GM21717 (cell line): ENCODE measurements around the gene AMT.
"Not testable (repeated sequence)": the region's sequence is repeated elsewhere in the genome, so short reads cannot be mapped to it uniquely, and the experiment has no call there.

Source experiments
- ATAC-seq: cut with Tn5 transposase; IDR thresholded peaks from one replicate; pipeline ENCODE4 v1.9.1; 2021; ENCODE audit warnings: mild to moderate bottlenecking, moderate library complexity; ENCODE audit not compliant: unreplicated experiment

AMT gene

GRCh38 chr3:49391310-49391709, 31.0 kb downstream of the AMT start:
- not testable (repeated sequence) for ATAC-seq

GRCh38 chr3:49389297-49389696, 33.0 kb downstream of the AMT start:
- no peak for ATAC-seq

GRCh38 chr3:49388289-49388820, 33.9 kb downstream of the AMT start:
- ATAC-seq, result no peak

- no peak for ATAC-seq
Observed at GRCh38 chr3:49387721-49388120, 34.6 kb downstream of the AMT start.

- ATAC-seq, result no peak
Observed at GRCh38 chr3:49386056-49386756, 36.1 kb downstream of the AMT start.

GRCh38 chr3:49385617-49386016, 36.7 kb downstream of the AMT start:
- ATAC-seq, result no peak

- no peak for ATAC-seq
Observed at GRCh38 chr3:49383387-49383786, 38.9 kb downstream of the AMT start.

GRCh38 chr3:49378249-49378895, 43.9 kb downstream of the AMT start:
- ATAC-seq, result no peak

- ATAC-seq, result no peak
Observed at GRCh38 chr3:49377483-49377882, 44.8 kb downstream of the AMT start.

GRCh38 chr3:49371946-49372345, 50.3 kb downstream of the AMT start:
- ATAC-seq, result no peak

- no peak for ATAC-seq
Observed at GRCh38 chr3:49370585-49371290, 51.5 kb downstream of the AMT start.
